SK-N-SH (cell line): ENCODE measurements around the gene DHRSX. TPM values are rescaled to one million over a fixed set of nuclear protein-coding genes. Genes with fewer than 3 reads are reported as not detected.
A peak's percentile ranks its signal among the peaks of the same experiment; 100 is the strongest.

Experiments
- CTCF ChIA-PET: fragments of 300-600, 350-600 bp; formaldehyde crosslinking; extraction: SDS; loops from one replicate; lab custom pipeline; 2021; lab: Yijun Ruan, JAX
- POLR2A ChIA-PET: fragments of 350-600 bp; sonication (Branson Sonifier 250); formaldehyde crosslinking; extraction: SDS; loops from one replicate; lab custom pipeline; 2020; ENCODE audit warnings: antibody characterized with exemption, inconsistent platforms; lab: Yijun Ruan, JAX
- DNase-seq: peaks from one replicate; pipeline ENCODE4 v3.0.0; 2012
- H2AFZ ChIP-seq: fragments of 200-600 bp; sonication (generic); 2 replicates; pipeline ENCODE4 v1.8.1; 2016; ENCODE audit warnings: antibody characterized with exemption, mild to moderate bottlenecking, low read depth
- H3F3A ChIP-seq: fragments of 200-600 bp; sonication (generic); replicated peaks from 2 replicates; pipeline ENCODE3; 2016; ENCODE audit warnings: antibody characterized with exemption, mild to moderate bottlenecking; ENCODE audit not compliant: insufficient read depth
- H3K27ac ChIP-seq, 2 experiments: fragments of 200-500 bp in 1 of 2; fragments of 200-600 bp in 1 of 2; sonication (Bioruptor generic) in 1 of 2; sonication (generic), shearing (Covaris generic) in 1 of 2; 2 replicates each; pipeline versions ENCODE4 v1.5.1 to v1.6.1; 2014 to 2016; ENCODE audit warnings: low read depth in 2 of 2, inconsistent platforms in 1 of 2, low read length in 1 of 2, mild to moderate bottlenecking in 1 of 2, mixed read lengths in 1 of 2
- H3K27me3 ChIP-seq: fragments of 200-600 bp; sonication (generic), shearing (Covaris generic); 2 replicates; pipeline ENCODE4 v1.6.1; 2016; ENCODE audit warnings: mixed run types; ENCODE audit not compliant: insufficient read depth
- H3K36me3 ChIP-seq, 2 experiments: fragments of 200-500 bp in 1 of 2; fragments of 200-600 bp in 1 of 2; sonication (Bioruptor generic) in 1 of 2; sonication (generic) in 1 of 2; replicated peaks in 1 of 2; 2 replicates each; pipeline versions ENCODE3 to v1.5.1; 2014 to 2016; ENCODE audit warnings: low read length in 1 of 2, mild to moderate bottlenecking in 1 of 2; ENCODE audit not compliant: insufficient read depth in 2 of 2, control insufficient read depth in 1 of 2
- H3K4me1 ChIP-seq, 2 experiments: fragments of 200-500 bp in 1 of 2; fragments of 200-600 bp in 1 of 2; sonication (Bioruptor generic) in 1 of 2; sonication (generic), shearing (Covaris generic) in 1 of 2; 2 replicates each; pipeline versions ENCODE4 v1.5.1 to v1.6.1; 2014 to 2016; ENCODE audit warnings: low read depth in 1 of 2, low read length in 1 of 2, mixed run types in 1 of 2; ENCODE audit not compliant: insufficient read depth in 2 of 2, control insufficient read depth in 1 of 2
- H3K4me2 ChIP-seq: fragments of 200-600 bp; sonication (generic), shearing (Covaris generic); 2 replicates; pipeline ENCODE4 v1.6.1; 2017; ENCODE audit warnings: mixed run types
- H3K4me3 ChIP-seq, 2 experiments: fragments of 200-500 bp in 1 of 2; fragments of 200-600 bp in 1 of 2; sonication (Bioruptor generic) in 1 of 2; sonication (generic), shearing (Covaris generic) in 1 of 2; 2 replicates each; pipeline versions ENCODE4 v1.5.1 to v1.8.1; 2014 to 2016; ENCODE audit warnings: low read depth in 2 of 2, inconsistent platforms in 1 of 2, low read length in 1 of 2, mild to moderate bottlenecking in 1 of 2, mixed read lengths in 1 of 2, moderate library complexity in 1 of 2
- H3K79me2 ChIP-seq: fragments of 200-600 bp; sonication (generic); 2 replicates; pipeline ENCODE4 v1.8.1; 2017; ENCODE audit warnings: mild to moderate bottlenecking; ENCODE audit not compliant: insufficient read depth
- H3K9ac ChIP-seq: fragments of 200-600 bp; sonication (generic); 2 replicates; pipeline ENCODE4 v1.6.1; 2017; ENCODE audit warnings: mixed run types
- H3K9me2 ChIP-seq: fragments of 200-600 bp; sonication (generic); 2 replicates; pipeline ENCODE4 v1.6.1; 2017; ENCODE audit warnings: mixed run types
- H3K9me3 ChIP-seq: fragments of 200-600 bp; sonication (generic); 2 replicates; pipeline ENCODE4 v1.6.1; 2017; ENCODE audit warnings: mixed run types, mild to moderate bottlenecking, moderate library complexity
- H4K20me1 ChIP-seq: fragments of 200-600 bp; sonication (generic); 2 replicates; pipeline ENCODE4 v1.6.1; 2017; ENCODE audit warnings: mild to moderate bottlenecking, mixed run types; ENCODE audit not compliant: insufficient read depth
- MXI1 ChIP-seq: IDR thresholded peaks from 2 replicates; pipeline ENCODE4 v1.6.1; 2012; ENCODE audit warnings: mild to moderate bottlenecking, low read depth, low read length, improper control_type of control experiment
- NRF1 ChIP-seq: IDR thresholded peaks from 2 replicates; pipeline ENCODE4 v1.6.1; 2012; ENCODE audit warnings: low read depth, mild to moderate bottlenecking, low read length
- TAF1 ChIP-seq: IDR thresholded peaks from 2 replicates; pipeline ENCODE4 v1.6.1; 2012; ENCODE audit warnings: low read depth, mild to moderate bottlenecking, low read length, moderate library complexity, borderline replicate concordance
- YY1 ChIP-seq: IDR thresholded peaks from 2 replicates; pipeline ENCODE4 v1.4.0; 2012; ENCODE audit warnings: low read depth, mild to moderate bottlenecking
- WGBS: methylation state at CpG from one replicate; pipeline ENCODE4 v1.1.6; 2017; ENCODE audit warnings: low lambda C conversion rate; 5-methylcytosine and 5-hydroxymethylcytosine counted together
- polyA plus RNA-seq, 3 experiments: library from polyadenylated mRNA; depleted of rRNA; stranded (reverse); fragments of >200 nt; gene quantifications; 2 replicates each; pipeline ENCODE4 v1.2.3, GENCODE V29; 2012
- TF ChIP-seq, protein P1 (sequence below): IDR thresholded peaks from 2 replicates; pipeline ENCODE4; 2012
- TF ChIP-seq, protein P2 (sequence below): fragments of 150-350 bp; IDR thresholded peaks from 2 replicates; pipeline ENCODE4 v1.6.1; 2017; ENCODE audit warnings: antibody characterized with exemption, low read length, low read depth, borderline replicate concordance
- TF ChIP-seq, protein P3 (sequence below): fragments of 200-600 bp; sonication (generic); IDR thresholded peaks from 2 replicates; pipeline ENCODE4 v1.6.1; 2017; ENCODE audit warnings: antibody characterized with exemption, mild to moderate bottlenecking, moderate library complexity

Gene DHRSX, protein sequence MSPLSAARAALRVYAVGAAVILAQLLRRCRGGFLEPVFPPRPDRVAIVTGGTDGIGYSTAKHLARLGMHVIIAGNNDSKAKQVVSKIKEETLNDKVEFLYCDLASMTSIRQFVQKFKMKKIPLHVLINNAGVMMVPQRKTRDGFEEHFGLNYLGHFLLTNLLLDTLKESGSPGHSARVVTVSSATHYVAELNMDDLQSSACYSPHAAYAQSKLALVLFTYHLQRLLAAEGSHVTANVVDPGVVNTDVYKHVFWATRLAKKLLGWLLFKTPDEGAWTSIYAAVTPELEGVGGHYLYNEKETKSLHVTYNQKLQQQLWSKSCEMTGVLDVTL
- polyA plus RNA-seq (2012; rRNA removed), result 33.8 and 34.3 TPM in 2 replicates
- polyA plus RNA-seq (2012; cell fraction: cytosol; rRNA removed), result 27.1 and 33.9 TPM in 2 replicates
- polyA plus RNA-seq (2012; cell fraction: nucleus; rRNA removed), result 33.8 and 50.0 TPM in 2 replicates

DNA sequence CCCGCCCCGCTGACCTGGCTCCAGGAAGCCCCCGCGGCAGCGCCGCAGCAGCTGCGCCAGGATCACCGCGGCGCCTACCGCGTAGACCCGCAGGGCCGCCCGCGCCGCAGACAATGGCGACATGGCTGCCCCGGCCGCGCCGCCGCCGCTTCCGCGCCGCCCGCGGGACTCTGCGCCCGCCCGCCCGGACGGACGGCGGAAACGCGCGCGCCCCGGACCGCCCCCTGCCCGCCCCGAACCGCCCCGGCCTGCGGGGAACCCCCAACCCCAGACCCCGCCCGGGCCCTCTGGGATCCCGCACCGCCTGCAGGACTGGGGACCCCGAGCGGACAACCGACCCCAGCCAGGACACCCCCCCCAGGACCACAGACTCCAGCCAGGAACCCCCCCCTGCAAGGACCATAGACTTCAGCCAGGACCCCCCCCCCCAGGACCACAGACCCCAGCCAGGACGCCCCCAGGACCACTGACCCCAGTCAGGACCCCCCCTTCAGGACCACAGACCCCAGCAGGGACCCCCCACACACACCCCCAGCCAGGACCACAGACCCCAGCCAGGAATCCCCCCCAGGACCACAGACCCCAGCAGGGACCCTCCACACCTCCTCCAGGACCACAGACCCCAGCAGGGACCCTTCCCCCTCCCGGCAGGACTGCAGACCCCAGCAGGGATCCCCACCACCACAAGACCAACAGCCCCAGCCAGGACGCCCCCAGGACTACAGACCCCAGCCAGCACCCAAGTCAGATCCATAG, at the start of gene DHRSX, which contains the start of gene ZBED1:
Gene DHRSX (minus strand): TSS at position 174 of the 756 bp plus-strand sequence. CDS start 51 bp downstream, at position 123.
Gene ZBED1 (minus strand): TSS at position 174 of the 756 bp plus-strand sequence. CDS start 10,257 bp downstream, outside the sequence.
- Histone ChIP-seq H3K79me2 (peaks cover 44% of the 10 kb centered on the region), H3K9ac (peak within 1 kb of the TSS; percentile 98), H3K9me2 (no peaks in the 10 kb centered on the region), H2AFZ (peak within 1 kb of the TSS; percentile 85; the same call in 1 of the 2 replicates), H3K4me1 (peaks cover 17 to 19% of the 10 kb centered on the region in 2 experiments; a peak in 3 of 4 replicates), H3F3A (peaks cover 2% of the 10 kb centered on the region), H4K20me1 (peaks cover 1% of the 10 kb centered on the region; the same call in 1 of the 2 replicates), H3K27ac (peak within 1 kb of the TSS; percentile 44 to 62; a peak in 3 of 4 replicates), H3K36me3 (peaks cover 4 to 9% of the 10 kb centered on the region in 2 experiments), H3K4me2 (peak within 1 kb of the TSS; percentile 83), H3K4me3 (peak within 1 kb of the TSS; percentile 82 to 92), H3K9me3 (no peaks in the 10 kb centered on the region), H3K27me3 (no peaks in the 10 kb centered on the region)
- CTCF ChIA-PET, result no interaction called here
- DNase-seq, result peak; percentile 90
- TF ChIP-seq MXI1, result no peak
- peak; percentile 56; the same call in 1 of the 2 replicates for TF ChIP-seq TAF1
- 0 out of 2 replicates have a peak, but pooled peaks have one; percentile 26 for TF ChIP-seq YY1
- WGBS, result 0% methylated on average over 1 of the region's 57 CpGs
- POLR2A ChIA-PET, result no interaction called here

- H3K9me2 ChIP-seq, result no peaks in the 10 kb centered on the region
- no peaks in the 10 kb centered on the region for H3K36me3 ChIP-seq
- ChIA-PET POLR2A (no interaction called here), CTCF (no interaction called here)
- no peaks in the 10 kb centered on the region for H4K20me1 ChIP-seq
- no peaks in the 10 kb centered on the region for H3K9me3 ChIP-seq
- TF ChIP-seq, protein P1, sequence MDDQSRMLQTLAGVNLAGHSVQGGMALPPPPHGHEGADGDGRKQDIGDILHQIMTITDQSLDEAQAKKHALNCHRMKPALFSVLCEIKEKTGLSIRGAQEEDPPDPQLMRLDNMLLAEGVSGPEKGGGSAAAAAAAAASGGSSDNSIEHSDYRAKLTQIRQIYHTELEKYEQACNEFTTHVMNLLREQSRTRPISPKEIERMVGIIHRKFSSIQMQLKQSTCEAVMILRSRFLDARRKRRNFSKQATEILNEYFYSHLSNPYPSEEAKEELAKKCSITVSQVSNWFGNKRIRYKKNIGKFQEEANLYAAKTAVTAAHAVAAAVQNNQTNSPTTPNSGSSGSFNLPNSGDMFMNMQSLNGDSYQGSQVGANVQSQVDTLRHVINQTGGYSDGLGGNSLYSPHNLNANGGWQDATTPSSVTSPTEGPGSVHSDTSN, result no peak
- no peak for TF ChIP-seq TAF1
- TF ChIP-seq MXI1, result no peak
- TF ChIP-seq NRF1, result no peak
- no peak overlapping the region for H3K4me2 ChIP-seq
- H2AFZ ChIP-seq, result no peak overlapping the region
- H3K4me1 ChIP-seq, result no peaks in the 10 kb centered on the region
- no peaks in the 10 kb centered on the region for H3F3A ChIP-seq
- no peak overlapping the region for H3K9ac ChIP-seq
- no peak overlapping the region for H3K27ac ChIP-seq
- peaks cover 61% of the 10 kb centered on the region for H3K27me3 ChIP-seq
- 20% methylated on average over 6 of the region's 7 CpGs for WGBS
- no peak overlapping the region for H3K4me3 ChIP-seq
- no peak for DNase-seq
- no peaks in the 10 kb centered on the region for H3K79me2 ChIP-seq
Observed at GRCh38 chrX:2549876-2550275, 49.1 kb upstream of the DHRSX start.

DNA sequence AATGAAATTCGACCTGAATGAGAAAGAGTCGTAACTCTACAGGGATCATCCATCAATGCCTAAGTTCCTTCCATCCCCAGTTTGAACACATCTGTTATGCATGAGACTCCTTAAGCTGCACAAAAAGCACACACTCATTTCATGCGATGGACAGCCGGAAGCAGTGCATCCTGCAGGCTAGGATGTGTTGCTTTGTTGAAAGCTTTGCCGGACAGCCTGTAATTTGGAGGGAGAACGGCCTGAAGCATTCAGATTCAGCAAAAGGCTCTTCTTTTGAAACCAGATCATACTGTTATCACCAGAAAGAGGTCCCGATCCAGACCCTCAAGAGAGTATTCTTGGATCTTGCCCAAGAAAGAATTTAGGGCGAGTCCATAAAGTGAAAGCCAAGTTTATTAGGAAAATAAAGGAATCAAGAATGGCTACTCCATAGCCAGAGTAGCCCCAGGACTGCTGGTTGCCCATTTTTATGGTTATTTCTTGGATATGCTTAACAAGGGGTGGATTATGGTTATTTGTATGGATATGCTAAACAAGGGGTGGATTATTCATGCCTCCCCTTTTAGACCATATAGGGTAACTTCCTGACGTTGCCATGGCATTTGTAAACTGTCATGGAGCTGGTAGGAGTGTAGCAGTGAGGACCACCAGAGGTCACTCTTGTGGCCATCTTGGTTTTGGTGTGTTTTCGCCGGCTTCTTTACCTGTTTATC, 48.1 kb upstream of the DHRSX start:
- ChIA-PET CTCF (no interaction called here), POLR2A (no interaction called here)
- Histone ChIP-seq H3F3A (no peaks in the 10 kb centered on the region), H3K4me3 (no peak overlapping the region), H3K9me2 (no peaks in the 10 kb centered on the region), H3K27ac (no peak overlapping the region), H2AFZ (no peak overlapping the region), H3K9me3 (no peaks in the 10 kb centered on the region), H3K9ac (no peak overlapping the region), H3K36me3 (no peaks in the 10 kb centered on the region), H3K4me2 (no peak overlapping the region), H4K20me1 (no peaks in the 10 kb centered on the region), H3K4me1 (no peaks in the 10 kb centered on the region), H3K79me2 (no peaks in the 10 kb centered on the region), H3K27me3 (peaks cover 55% of the 10 kb centered on the region)
- TF ChIP-seq, protein P2, sequence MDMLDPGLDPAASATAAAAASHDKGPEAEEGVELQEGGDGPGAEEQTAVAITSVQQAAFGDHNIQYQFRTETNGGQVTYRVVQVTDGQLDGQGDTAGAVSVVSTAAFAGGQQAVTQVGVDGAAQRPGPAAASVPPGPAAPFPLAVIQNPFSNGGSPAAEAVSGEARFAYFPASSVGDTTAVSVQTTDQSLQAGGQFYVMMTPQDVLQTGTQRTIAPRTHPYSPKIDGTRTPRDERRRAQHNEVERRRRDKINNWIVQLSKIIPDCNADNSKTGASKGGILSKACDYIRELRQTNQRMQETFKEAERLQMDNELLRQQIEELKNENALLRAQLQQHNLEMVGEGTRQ, result no peak
- TF ChIP-seq, protein P3, sequence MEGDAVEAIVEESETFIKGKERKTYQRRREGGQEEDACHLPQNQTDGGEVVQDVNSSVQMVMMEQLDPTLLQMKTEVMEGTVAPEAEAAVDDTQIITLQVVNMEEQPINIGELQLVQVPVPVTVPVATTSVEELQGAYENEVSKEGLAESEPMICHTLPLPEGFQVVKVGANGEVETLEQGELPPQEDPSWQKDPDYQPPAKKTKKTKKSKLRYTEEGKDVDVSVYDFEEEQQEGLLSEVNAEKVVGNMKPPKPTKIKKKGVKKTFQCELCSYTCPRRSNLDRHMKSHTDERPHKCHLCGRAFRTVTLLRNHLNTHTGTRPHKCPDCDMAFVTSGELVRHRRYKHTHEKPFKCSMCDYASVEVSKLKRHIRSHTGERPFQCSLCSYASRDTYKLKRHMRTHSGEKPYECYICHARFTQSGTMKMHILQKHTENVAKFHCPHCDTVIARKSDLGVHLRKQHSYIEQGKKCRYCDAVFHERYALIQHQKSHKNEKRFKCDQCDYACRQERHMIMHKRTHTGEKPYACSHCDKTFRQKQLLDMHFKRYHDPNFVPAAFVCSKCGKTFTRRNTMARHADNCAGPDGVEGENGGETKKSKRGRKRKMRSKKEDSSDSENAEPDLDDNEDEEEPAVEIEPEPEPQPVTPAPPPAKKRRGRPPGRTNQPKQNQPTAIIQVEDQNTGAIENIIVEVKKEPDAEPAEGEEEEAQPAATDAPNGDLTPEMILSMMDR, result peak; percentile 26
- WGBS, result 36% methylated on average over 11 of the region's 11 CpGs
- DNase-seq, result no peak
